GM21390 (cell line): ENCODE measurements around the gene USP16.
A peak's percentile ranks its signal among the peaks of the same experiment; 100 is the strongest.
"Not testable (repeated sequence)": the region's sequence is repeated elsewhere in the genome, so short reads cannot be mapped to it uniquely, and the experiment has no call there.

Experiments used
- ATAC-seq: cut with Tn5 transposase; IDR thresholded peaks from one replicate; pipeline ENCODE4 v1.9.1; 2021; ENCODE audit not compliant: unreplicated experiment

Gene USP16

DNA sequence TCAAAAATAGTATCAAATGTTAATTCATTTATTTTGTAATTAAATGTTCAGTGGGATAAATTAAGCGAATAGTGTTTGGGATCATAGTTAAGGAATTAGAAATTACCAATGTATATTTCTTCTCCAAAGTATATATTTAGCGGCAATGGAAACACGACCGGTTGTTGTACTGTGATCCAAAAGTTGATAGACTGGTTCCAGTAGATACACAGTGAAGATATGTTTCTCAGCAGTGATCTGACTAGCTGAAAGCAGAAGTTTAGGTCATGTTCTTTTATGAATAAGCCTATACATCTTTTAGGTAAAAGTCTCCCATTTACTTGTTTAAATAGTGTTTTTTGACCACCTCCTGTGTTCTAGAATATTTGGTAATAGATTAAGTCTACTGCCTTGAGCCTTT, 8.8 kb downstream of the USP16 start:
- ATAC-seq, result no peak

DNA sequence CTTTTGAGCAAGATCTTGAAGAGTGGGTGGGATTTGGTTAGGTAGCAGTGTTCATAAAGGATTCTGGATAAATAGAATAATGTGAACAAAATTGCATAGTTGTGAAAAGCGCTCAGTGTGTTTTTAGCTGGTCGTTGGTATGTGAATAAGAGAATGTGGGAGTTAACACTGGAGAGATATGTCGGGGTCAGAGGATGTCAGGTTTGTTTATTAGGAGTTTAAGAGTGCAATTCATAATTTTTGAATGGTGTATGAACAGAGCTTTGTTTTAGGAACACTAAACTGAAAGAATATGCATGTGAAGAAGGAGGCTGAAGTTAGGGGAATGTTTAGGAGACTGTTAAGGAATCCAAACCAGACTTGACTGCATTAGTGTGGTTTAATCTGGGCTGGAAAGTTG, 9.4 kb downstream of the USP16 start:
- no peak for ATAC-seq

DNA sequence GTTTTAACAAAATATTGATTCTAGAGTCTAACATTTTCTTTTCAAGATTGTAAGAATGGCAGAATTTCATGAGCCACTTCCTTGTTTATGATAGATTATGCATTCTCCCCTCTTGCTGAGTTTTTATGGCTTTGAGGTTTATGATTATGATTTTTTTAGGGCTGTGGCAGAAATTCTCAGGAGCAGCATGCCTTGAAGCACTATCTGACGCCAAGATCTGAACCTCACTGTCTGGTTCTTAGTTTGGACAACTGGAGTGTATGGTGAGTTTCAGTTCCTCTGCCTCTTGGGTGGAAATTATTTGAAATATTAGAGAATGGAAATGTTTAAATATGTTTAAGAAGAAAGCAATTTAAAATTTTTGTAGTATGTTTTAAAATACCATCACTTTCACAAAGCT, 10.2 kb downstream of the USP16 start:
- no peak for ATAC-seq

GRCh38 chr21:29052224-29052623, 27.8 kb downstream of the USP16 start:
- ATAC-seq, result no peak

DNA sequence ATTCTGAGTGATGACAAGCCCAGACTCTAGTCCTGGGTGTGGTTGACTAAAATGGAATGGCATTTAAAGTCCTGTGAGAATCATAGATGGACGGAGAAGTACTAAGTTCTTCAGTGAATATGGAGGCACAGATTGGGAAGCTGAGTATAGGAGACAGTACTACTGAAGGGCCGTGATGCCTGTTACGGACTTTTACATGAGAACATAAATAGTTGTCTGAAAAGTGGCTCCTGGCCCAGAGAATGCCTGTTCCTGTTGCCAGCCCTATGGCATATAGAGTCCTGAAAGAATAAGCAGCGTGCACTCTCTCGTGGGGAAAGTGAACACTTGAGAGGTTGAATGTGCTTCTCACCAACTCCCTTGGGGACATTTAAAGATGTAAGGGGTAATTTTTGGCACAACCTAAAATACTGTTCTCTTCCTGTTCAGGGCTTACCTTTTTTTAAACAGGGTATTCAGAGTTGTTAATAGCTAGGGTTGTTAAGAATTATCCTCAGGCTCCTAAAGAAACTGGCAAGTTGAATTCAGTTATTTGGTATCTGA, 28.6 kb downstream of the USP16 start:
- no peak for ATAC-seq

GRCh38 chr21:29053656-29054055, 29.2 kb downstream of the USP16 start:
- no peak for ATAC-seq

DNA sequence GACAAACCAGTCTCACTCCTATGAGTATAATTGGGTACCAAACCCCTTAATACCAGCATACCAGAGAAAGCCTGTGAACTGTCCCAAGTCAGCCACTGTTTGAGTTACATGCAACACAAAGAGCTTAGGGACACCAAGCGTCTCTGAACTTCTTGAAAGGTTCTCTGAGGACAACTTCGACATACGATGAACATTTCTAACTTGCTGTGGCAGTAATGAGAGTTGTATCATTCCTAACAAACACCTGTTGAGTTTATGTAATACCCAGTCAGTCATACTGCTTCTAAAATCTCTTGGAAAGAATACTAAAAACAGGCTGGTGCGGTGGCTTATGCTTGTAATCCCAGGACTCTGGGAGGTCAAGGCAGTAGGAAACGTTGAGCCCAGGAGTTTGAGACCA, 30.6 kb downstream of the USP16 start:
- no peak for ATAC-seq

- ATAC-seq, result no peak
These were observed 31.5 kb downstream of the USP16 start for GRCh38 chr21:29056005-29056404.

DNA sequence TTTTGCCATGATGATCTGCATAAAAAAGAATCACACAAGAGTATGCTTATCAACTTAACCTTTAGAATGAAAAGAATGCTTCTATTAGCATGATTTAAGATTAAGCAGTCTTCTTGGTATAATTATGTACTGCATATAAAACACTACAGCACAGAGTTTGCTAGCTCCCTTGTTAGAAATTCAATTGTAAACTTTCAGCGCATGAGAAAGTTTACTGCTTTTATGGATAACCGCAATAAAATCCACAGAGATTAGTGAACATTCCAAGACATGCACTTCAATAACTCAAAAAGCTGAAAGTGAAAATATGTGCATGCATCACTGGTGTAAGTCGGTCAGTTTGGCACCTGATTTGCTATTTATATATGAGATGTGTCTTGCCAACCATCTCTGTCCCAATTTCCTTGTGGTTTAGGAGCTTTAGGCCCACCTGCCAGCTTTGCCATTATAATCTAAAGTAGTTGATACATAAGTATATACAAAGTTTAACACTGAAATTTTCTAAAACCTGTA, 32.1 kb downstream of the USP16 start:
- no peak for ATAC-seq

GRCh38 chr21:29064850-29065481, 40.5 kb downstream of the USP16 start:
- peak; percentile 97 for ATAC-seq

DNA sequence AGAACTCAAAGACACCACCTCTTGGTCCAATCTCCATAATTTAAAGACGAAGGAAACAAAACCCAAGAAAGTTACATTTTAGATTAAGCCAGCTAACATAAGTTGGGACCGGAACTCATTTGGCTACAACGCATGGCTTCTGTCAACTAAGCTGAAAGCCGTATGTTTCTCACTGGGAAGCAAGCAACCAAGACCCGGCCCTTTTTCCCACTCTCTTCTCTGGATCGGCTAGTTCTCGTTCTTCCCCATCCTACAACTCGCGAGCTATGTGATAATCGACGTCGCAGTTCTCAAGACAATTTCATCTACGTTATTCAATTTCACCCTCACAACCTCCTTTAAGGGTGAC, 48.4 kb downstream of the USP16 start:
- ATAC-seq, result no peak

DNA sequence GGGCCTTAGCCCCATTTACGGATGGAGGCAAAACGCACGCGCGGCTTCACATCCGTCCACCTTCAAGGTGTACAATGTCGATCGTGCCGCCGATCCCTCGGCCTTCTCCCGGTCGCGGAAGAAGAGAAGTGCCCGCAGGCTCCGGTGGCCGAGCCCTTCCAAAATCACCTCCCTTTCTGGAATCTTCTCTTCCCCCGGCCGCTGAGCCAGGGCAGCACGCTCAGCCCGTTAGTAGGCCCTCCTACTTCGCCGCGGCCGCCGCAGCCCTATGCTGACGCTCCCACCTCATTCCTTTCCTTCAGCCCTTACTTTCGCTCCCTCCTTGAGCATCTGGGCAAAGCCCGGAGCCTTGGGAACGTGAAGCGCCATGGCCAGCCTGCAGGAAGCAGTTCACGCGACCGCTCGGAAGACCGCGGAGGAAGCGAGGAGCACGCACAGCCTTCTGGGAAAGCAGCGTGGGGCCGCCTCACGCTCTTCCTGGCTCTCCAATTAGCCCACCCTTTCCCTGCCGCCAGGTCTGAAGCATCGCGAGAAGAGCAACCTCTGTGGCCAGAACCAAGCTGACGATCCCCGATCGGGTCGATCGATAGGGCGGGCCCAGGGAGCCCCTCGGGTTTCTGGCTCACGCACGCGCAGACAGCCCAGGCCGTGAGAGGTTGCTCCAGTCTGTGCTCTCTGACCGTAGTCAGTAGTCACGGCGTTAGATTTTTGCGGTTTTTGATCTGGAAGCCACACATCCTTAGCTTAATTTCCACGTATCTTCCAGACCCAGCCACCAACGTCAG, 48.9 kb downstream of the USP16 start, which contains the start of gene CCT8:
Gene CCT8 (minus strand): TSS at position 427 of the 785 bp plus-strand sequence. CDS start 58 bp downstream, at position 369.
- peak; percentile 89 for ATAC-seq

DNA sequence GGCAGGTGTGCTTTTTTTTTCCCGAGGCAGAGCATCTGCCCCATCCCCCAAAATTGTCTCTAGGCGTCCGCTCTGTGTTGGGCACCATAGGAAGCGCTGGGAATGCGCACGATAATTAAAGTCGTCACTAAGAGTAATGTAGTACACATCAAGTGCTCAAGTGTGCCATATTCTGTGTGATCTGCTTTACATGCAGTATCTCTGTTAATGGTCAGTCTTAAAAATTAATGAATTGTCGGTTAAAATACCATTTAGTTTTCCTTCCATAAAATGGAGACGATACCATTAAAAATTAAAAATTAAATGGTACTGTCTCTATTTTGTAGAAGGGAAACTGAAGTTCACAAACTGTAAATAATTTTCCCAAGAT, 49.5 kb downstream of the USP16 start:
- ATAC-seq, result peak; percentile 21

DNA sequence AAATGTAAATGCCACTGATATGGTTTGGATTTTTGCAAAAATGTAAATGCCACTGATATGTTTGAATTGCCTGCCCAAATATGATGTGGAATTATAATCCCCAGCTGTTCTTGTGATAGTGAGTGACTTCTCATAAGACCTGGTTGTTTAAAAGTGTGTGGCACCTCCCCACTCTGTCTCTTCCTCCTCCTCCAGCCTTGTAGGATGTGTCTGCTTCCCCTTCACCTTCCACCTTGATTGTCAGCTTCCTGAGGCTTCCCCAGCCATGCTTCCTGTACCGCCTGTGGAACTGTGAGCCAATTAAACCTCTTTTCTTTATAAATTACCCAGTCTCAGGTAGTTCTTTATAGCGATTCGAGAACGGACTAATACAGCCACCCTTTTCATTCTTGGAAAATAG, 50.3 kb downstream of the USP16 start:
- ATAC-seq, result no peak

- ATAC-seq, result no peak
These were observed 51.4 kb downstream of the USP16 start for GRCh38 chr21:29075706-29076466.

GRCh38 chr21:29076731-29077640, 52.5 kb downstream of the USP16 start:
- not testable (repeated sequence) for ATAC-seq

GRCh38 chr21:29077651-29078090, 53.2 kb downstream of the USP16 start:
- no peak for ATAC-seq

- peak; percentile 50 for ATAC-seq
These were observed 54.6 kb downstream of the USP16 start for GRCh38 chr21:29078869-29079767.

DNA sequence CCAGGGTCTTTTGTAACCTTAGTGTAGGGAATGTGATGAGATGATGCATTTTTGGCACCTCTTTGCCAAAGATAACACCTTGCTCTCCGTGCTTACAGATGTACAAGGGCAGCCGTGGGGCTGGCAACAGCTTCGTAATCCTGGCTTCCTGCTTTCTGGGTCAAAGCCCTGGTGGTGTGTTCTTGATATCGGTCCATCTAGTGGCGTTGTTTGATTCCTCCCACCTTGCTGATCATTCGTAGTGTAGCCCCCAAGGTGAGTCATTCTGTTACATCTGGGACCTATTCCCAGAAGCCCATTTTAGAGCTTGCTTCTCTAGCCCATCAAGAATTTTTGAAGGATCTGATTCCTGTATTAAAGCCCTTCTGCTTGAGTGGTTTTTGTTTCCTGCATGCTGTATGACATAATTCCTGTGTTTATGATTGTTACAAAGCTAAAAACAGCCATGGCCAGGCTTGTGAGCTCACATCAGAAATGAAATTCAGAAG, 56.0 kb downstream of the USP16 start:
- no peak for ATAC-seq
